Measurements from ENCODE around the gene KIF11.

KIF11 gene

GRCh38 chr10:92690915-92691590 lies 98.1 kb downstream of the KIF11 start:
- Histone ChIP-seq H3K27me3 (replicated peaks; ENCODE audit: control insufficient read depth, insufficient read depth, low read length, poor library complexity, severe bottlenecking) (peaks cover 31% of the 10 kb centered on the region), H3K36me3 (ENCODE audit: control insufficient read depth, insufficient read depth, low read length) (no peaks in the 10 kb centered on the region), H3K4me1 (ENCODE audit: control insufficient read depth, insufficient read depth, low read length, poor library complexity, severe bottlenecking) (peaks cover 24% of the 10 kb centered on the region), H3K4me3 (ENCODE audit: insufficient read depth, low read depth, low read length, poor library complexity, severe bottlenecking) (peak overlapping the region; percentile 68), H3K27ac (ENCODE audit: insufficient read depth, low read length, poor library complexity, severe bottlenecking) (no peak overlapping the region), H3K9me3 (ENCODE audit: control insufficient read depth, low read length) (no peaks in the 10 kb centered on the region)
- DNase-seq: no peak

- H3K27ac ChIP-seq (ENCODE audit: insufficient read depth, low read length, poor library complexity, severe bottlenecking): no peak overlapping the region
- no peak for DNase-seq
- H3K27me3 ChIP-seq (replicated peaks; ENCODE audit: control insufficient read depth, insufficient read depth, low read length, poor library complexity, severe bottlenecking): peaks cover 31% of the 10 kb centered on the region
- peaks cover 24% of the 10 kb centered on the region for H3K4me1 ChIP-seq (ENCODE audit: control insufficient read depth, insufficient read depth, low read length, poor library complexity, severe bottlenecking)
- no peak overlapping the region for H3K4me3 ChIP-seq (ENCODE audit: insufficient read depth, low read depth, low read length, poor library complexity, severe bottlenecking)
- no peaks in the 10 kb centered on the region for H3K9me3 ChIP-seq (ENCODE audit: control insufficient read depth, low read length)
- no peaks in the 10 kb centered on the region for H3K36me3 ChIP-seq (ENCODE audit: control insufficient read depth, insufficient read depth, low read length)
Measured at GRCh38 chr10:92691591-92692079, 98.7 kb downstream of the KIF11 start.

- H3K4me1 ChIP-seq (ENCODE audit: control insufficient read depth, insufficient read depth, low read length, poor library complexity, severe bottlenecking): peaks cover 24% of the 10 kb centered on the region
- no peak overlapping the region for H3K27ac ChIP-seq (ENCODE audit: insufficient read depth, low read length, poor library complexity, severe bottlenecking)
- no peak overlapping the region for H3K4me3 ChIP-seq (ENCODE audit: insufficient read depth, low read depth, low read length, poor library complexity, severe bottlenecking)
- no peaks in the 10 kb centered on the region for H3K36me3 ChIP-seq (ENCODE audit: control insufficient read depth, insufficient read depth, low read length)
- no peak for DNase-seq
- peaks cover 31% of the 10 kb centered on the region for H3K27me3 ChIP-seq (replicated peaks; ENCODE audit: control insufficient read depth, insufficient read depth, low read length, poor library complexity, severe bottlenecking)
- no peaks in the 10 kb centered on the region for H3K9me3 ChIP-seq (ENCODE audit: control insufficient read depth, low read length)
Measured at GRCh38 chr10:92692080-92692671, 99.2 kb downstream of the KIF11 start.

DNA sequence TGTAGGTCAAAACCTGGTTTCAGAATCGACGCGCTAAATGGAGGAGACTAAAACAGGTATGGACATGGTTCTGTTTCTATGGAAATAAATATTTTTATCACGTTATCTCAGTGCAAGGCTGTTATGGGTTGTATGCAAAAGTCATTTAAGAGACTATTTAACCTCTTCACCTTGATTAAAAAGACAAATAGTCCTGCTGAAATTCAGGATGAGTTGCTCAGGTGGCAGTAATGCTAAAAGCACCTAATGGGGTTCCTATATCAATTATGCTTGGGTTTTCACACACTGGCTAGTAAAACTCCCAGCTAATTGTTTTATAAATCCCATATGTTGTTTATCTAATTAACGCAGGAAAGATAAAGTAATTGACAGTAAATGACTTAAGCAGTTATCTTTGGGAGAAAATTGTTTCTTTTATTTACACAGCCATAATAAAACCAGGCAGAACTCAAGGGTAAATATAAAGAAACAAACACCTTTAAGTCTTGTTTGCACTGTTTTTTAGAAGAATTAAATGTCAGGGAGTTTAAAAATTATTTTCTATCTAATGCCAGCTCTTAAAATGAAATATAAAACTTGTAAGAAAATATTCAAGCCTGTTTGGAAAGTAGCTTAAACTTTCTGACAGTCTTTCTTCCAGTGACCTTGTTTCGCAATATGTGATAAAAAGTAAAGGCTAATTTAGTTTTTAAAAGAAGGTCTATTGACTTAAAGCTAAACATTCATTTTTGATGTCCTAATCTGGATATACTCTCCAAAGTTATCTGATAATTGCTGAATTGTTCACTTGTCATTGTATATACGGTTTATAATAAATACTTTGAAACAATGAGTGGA lies 100.0 kb downstream of the KIF11 start:
- no peak for DNase-seq
- Histone ChIP-seq H3K4me3 (ENCODE audit: insufficient read depth, low read depth, low read length, poor library complexity, severe bottlenecking) (no peak overlapping the region), H3K27me3 (replicated peaks; ENCODE audit: control insufficient read depth, insufficient read depth, low read length, poor library complexity, severe bottlenecking) (peaks cover 31% of the 10 kb centered on the region), H3K36me3 (ENCODE audit: control insufficient read depth, insufficient read depth, low read length) (no peaks in the 10 kb centered on the region), H3K27ac (ENCODE audit: insufficient read depth, low read length, poor library complexity, severe bottlenecking) (no peak overlapping the region), H3K4me1 (ENCODE audit: control insufficient read depth, insufficient read depth, low read length, poor library complexity, severe bottlenecking) (peaks cover 26% of the 10 kb centered on the region), H3K9me3 (ENCODE audit: control insufficient read depth, low read length) (no peaks in the 10 kb centered on the region)

GRCh38 chr10:92693534-92693893 lies 100.6 kb downstream of the KIF11 start:
- no peaks in the 10 kb centered on the region for H3K36me3 ChIP-seq (ENCODE audit: control insufficient read depth, insufficient read depth, low read length)
- no peak overlapping the region for H3K4me3 ChIP-seq (ENCODE audit: insufficient read depth, low read depth, low read length, poor library complexity, severe bottlenecking)
- peaks cover 30% of the 10 kb centered on the region for H3K27me3 ChIP-seq (replicated peaks; ENCODE audit: control insufficient read depth, insufficient read depth, low read length, poor library complexity, severe bottlenecking)
- H3K4me1 ChIP-seq (ENCODE audit: control insufficient read depth, insufficient read depth, low read length, poor library complexity, severe bottlenecking): peaks cover 28% of the 10 kb centered on the region
- DNase-seq: no peak
- H3K27ac ChIP-seq (ENCODE audit: insufficient read depth, low read length, poor library complexity, severe bottlenecking): no peak overlapping the region
- no peaks in the 10 kb centered on the region for H3K9me3 ChIP-seq (ENCODE audit: control insufficient read depth, low read length)

- no peak overlapping the region for H3K27ac ChIP-seq (ENCODE audit: insufficient read depth, low read length, poor library complexity, severe bottlenecking)
- H3K4me1 ChIP-seq (ENCODE audit: control insufficient read depth, insufficient read depth, low read length, poor library complexity, severe bottlenecking): peaks cover 28% of the 10 kb centered on the region
- DNase-seq: no peak
- no peaks in the 10 kb centered on the region for H3K36me3 ChIP-seq (ENCODE audit: control insufficient read depth, insufficient read depth, low read length)
- no peak overlapping the region for H3K4me3 ChIP-seq (ENCODE audit: insufficient read depth, low read depth, low read length, poor library complexity, severe bottlenecking)
- no peaks in the 10 kb centered on the region for H3K9me3 ChIP-seq (ENCODE audit: control insufficient read depth, low read length)
- peaks cover 23% of the 10 kb centered on the region for H3K27me3 ChIP-seq (replicated peaks; ENCODE audit: control insufficient read depth, insufficient read depth, low read length, poor library complexity, severe bottlenecking)
Measured at GRCh38 chr10:92695679-92696605, 103.0 kb downstream of the KIF11 start.

DNA sequence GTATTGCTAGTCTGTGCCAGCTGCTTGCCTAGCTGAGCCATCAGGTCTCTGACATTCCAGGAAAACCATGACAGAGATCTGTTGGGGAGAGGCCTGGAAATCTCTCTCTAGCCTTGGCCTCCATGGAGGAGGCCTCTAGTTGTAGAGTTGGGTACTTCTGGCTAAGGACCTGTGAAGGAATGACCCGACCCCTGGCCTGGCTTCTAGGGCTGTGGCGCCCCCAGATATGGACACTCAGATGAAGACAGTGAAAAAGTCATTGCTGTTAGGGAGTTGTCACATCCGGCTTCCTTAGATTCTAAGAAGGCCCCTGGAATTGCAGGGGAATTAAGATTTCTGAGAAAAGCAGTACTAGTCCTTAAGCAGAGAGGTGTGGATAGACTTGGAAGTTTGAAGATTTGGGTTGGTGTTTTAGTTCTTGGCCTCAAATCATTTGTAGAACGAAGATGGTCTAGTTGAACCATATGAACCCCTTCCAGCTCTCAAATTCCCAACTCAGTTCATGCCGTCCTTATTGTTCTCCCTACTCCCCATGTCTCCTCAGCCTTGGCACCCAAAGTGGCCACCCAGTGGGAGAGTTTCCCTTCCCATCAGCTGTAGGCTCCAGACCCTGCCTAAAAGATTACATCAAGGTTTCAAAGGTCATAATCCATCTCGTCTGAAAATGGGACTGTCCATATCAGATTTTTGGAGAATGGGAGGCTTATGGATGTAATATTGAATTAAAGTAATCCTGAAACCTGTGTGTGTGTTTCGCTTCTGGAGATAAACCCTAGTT lies 103.9 kb downstream of the KIF11 start:
- H3K9me3 ChIP-seq (ENCODE audit: control insufficient read depth, low read length): no peaks in the 10 kb centered on the region
- peaks cover 27% of the 10 kb centered on the region for H3K27me3 ChIP-seq (replicated peaks; ENCODE audit: control insufficient read depth, insufficient read depth, low read length, poor library complexity, severe bottlenecking)
- DNase-seq: no peak
- H3K27ac ChIP-seq (ENCODE audit: insufficient read depth, low read length, poor library complexity, severe bottlenecking): no peak overlapping the region
- peaks cover 21% of the 10 kb centered on the region for H3K4me1 ChIP-seq (ENCODE audit: control insufficient read depth, insufficient read depth, low read length, poor library complexity, severe bottlenecking)
- H3K36me3 ChIP-seq (ENCODE audit: control insufficient read depth, insufficient read depth, low read length): no peaks in the 10 kb centered on the region
- H3K4me3 ChIP-seq (ENCODE audit: insufficient read depth, low read depth, low read length, poor library complexity, severe bottlenecking): no peak overlapping the region

DNA sequence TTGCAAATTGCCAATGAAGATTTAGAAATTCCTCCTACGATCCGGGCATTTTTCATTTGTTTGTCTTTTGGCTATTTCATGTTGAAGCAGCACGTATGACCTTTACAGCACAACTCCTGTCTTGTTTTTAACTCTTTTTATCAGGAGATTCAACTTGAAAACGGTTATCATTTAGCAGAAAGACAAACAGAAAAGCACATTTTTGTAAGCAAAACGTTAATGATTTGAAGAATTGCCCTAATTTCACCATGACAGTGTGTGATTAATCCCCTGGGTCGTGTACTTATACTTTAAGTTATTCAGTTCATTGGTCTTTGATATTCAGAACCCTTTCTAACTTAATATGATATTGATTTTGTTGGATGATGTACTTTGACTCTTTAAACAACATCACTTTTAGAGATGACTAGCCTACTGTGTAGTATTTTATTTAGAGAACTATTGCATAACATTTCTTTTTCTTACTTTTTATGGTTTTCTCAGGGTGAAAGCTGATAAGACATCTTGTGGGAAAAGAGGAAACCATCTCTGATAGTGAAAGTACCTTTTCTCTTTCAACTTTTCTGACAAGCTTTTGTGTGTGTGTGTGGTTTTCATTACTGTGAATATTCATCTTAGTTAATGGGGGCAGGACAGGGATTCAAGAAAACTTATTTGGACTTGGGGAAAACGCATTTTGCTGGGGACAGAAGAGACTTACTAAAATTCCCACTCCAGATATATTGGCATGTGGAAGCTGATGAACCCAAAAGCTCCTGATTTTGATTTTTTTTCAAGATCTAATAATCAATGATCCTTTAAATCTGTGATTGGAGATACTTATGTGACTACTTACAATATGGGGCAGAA lies 105.0 kb downstream of the KIF11 start:
- Histone ChIP-seq H3K36me3 (ENCODE audit: control insufficient read depth, insufficient read depth, low read length) (no peaks in the 10 kb centered on the region), H3K27ac (ENCODE audit: insufficient read depth, low read length, poor library complexity, severe bottlenecking) (no peak overlapping the region), H3K27me3 (replicated peaks; ENCODE audit: control insufficient read depth, insufficient read depth, low read length, poor library complexity, severe bottlenecking) (peaks cover 29% of the 10 kb centered on the region), H3K4me3 (ENCODE audit: insufficient read depth, low read depth, low read length, poor library complexity, severe bottlenecking) (no peak overlapping the region), H3K9me3 (ENCODE audit: control insufficient read depth, low read length) (no peaks in the 10 kb centered on the region), H3K4me1 (ENCODE audit: control insufficient read depth, insufficient read depth, low read length, poor library complexity, severe bottlenecking) (peaks cover 16% of the 10 kb centered on the region)
- no peak for DNase-seq
